IMR-90 (cell line): ENCODE measurements around the gene CDYL2.

ENCODE experiments used
- CEBPB ChIP-seq: IDR thresholded peaks from 2 replicates; pipeline ENCODE4 v1.6.1; 2012; ENCODE audit warnings: low read depth, low read length, improper control_type of control experiment
- MAFK ChIP-seq: IDR thresholded peaks from 2 replicates; pipeline ENCODE4 v1.6.1; 2012; ENCODE audit warnings: low read depth, low read length, improper control_type of control experiment
- MAZ ChIP-seq: IDR thresholded peaks from 2 replicates; pipeline ENCODE4 v1.6.1; 2012; ENCODE audit warnings: low read depth, mild to moderate bottlenecking, low read length, improper control_type of control experiment, moderate library complexity, borderline replicate concordance
- MXI1 ChIP-seq: IDR thresholded peaks from 2 replicates; pipeline ENCODE4 v1.6.1; 2012; ENCODE audit warnings: low read depth, mild to moderate bottlenecking, low read length, moderate library complexity, borderline replicate concordance
- NFE2L2 ChIP-seq: fragments of 150-350 bp; IDR thresholded peaks from 2 replicates; pipeline ENCODE4 v1.6.1; 2016; ENCODE audit warnings: low read depth, mild to moderate bottlenecking, low read length
- POLR2A ChIP-seq: IDR thresholded peaks from 2 replicates; pipeline ENCODE4 v1.6.1; 2012; ENCODE audit warnings: mild to moderate bottlenecking, low read depth, low read length
- RFX5 ChIP-seq: IDR thresholded peaks from 2 replicates; pipeline ENCODE4 v1.8.0; 2012; ENCODE audit warnings: low read depth, mild to moderate bottlenecking, low read length, moderate library complexity
- SMC3 ChIP-seq: fragments of 150-350 bp; IDR thresholded peaks from 2 replicates; pipeline ENCODE4 v1.6.1; 2016; ENCODE audit warnings: low read depth, mild to moderate bottlenecking, antibody characterized with exemption, low read length, moderate library complexity
- USF2 ChIP-seq: fragments of 150-350 bp; IDR thresholded peaks from 2 replicates; pipeline ENCODE4 v1.6.1; 2017; ENCODE audit warnings: mild to moderate bottlenecking, antibody characterized with exemption, low read length, low read depth
- TF ChIP-seq, protein P1 (sequence below): conservative IDR thresholded peaks from 2 replicates; pipeline ENCODE4 v1.5.1; 2012; ENCODE audit warnings: mild to moderate bottlenecking, low read depth, low read length, improper control_type of control experiment

- no peak for TF ChIP-seq CEBPB
- TF ChIP-seq POLR2A, result no peak
- TF ChIP-seq, protein P1, sequence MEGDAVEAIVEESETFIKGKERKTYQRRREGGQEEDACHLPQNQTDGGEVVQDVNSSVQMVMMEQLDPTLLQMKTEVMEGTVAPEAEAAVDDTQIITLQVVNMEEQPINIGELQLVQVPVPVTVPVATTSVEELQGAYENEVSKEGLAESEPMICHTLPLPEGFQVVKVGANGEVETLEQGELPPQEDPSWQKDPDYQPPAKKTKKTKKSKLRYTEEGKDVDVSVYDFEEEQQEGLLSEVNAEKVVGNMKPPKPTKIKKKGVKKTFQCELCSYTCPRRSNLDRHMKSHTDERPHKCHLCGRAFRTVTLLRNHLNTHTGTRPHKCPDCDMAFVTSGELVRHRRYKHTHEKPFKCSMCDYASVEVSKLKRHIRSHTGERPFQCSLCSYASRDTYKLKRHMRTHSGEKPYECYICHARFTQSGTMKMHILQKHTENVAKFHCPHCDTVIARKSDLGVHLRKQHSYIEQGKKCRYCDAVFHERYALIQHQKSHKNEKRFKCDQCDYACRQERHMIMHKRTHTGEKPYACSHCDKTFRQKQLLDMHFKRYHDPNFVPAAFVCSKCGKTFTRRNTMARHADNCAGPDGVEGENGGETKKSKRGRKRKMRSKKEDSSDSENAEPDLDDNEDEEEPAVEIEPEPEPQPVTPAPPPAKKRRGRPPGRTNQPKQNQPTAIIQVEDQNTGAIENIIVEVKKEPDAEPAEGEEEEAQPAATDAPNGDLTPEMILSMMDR, result no peak
- no peak for TF ChIP-seq MXI1
- no peak for TF ChIP-seq SMC3
- TF ChIP-seq NFE2L2, result no peak
- no peak for TF ChIP-seq RFX5
- TF ChIP-seq MAZ, result no peak
- no peak for TF ChIP-seq MAFK
- TF ChIP-seq USF2, result no peak
Measured at GRCh38 chr16:80612461-80613017, 191.9 kb downstream of the CDYL2 start.
